GM12872 (cell line): ENCODE measurements around the gene PRSS53.

Experiments used
- CTCF ChIP-seq: IDR thresholded peaks from 3 replicates; pipeline ENCODE4 v1.5.1; 2011; ENCODE audit warnings: low read depth, mild to moderate bottlenecking, low read length, moderate library complexity; ENCODE audit not compliant: insufficient read depth

Gene PRSS53

GRCh38 chr16:31085873-31086628 lies 2.7 kb downstream of the PRSS53 start:
- no peak for TF ChIP-seq CTCF

- TF ChIP-seq CTCF: no peak
Observed at GRCh38 chr16:31085411-31085810, 3.3 kb downstream of the PRSS53 start.

- no peak for TF ChIP-seq CTCF
Observed at GRCh38 chr16:31084584-31085302, 4.0 kb downstream of the PRSS53 start.

GRCh38 chr16:31083981-31084380 lies 4.8 kb downstream of the PRSS53 start:
- no peak for TF ChIP-seq CTCF

GRCh38 chr16:31083556-31083955 lies 5.2 kb downstream of the PRSS53 start:
- no peak for TF ChIP-seq CTCF

- no peak for TF ChIP-seq CTCF
Observed at GRCh38 chr16:31083081-31083480, 5.7 kb downstream of the PRSS53 start.

GRCh38 chr16:31082368-31083045 lies 6.2 kb downstream of the PRSS53 start:
- TF ChIP-seq CTCF: no peak
